GM23338 (cell line): ENCODE results near the gene RNF157. TPM values are rescaled to one million over a fixed set of nuclear protein-coding genes. Genes with fewer than 3 reads are reported as not detected.

Experiments used
- ATAC-seq: fragments of 200-7000 bp; cut with Tn5 transposase; 3 replicates; pipeline ENCODE4 v1.9.1; 2020
- DNase-seq: peaks from one replicate; pipeline ENCODE4 v3.0.0-alpha.2; 2015; ENCODE audit warnings: low spot score
- H2AFZ ChIP-seq: fragments of 200-600 bp; sonication (generic); 2 replicates; pipeline ENCODE4 v1.8.0; 2016; ENCODE audit warnings: antibody characterized with exemption, mild to moderate bottlenecking, moderate library complexity
- H3F3A ChIP-seq: fragments of 200-600 bp; sonication (generic); replicated peaks from 2 replicates; pipeline ENCODE4 v1.8.0; 2017; ENCODE audit warnings: antibody characterized with exemption, mixed run types, low read depth
- H3K27ac ChIP-seq: fragments of 200-600 bp; sonication (generic); 2 replicates; pipeline ENCODE4 v1.6.1; 2016; ENCODE audit warnings: low read depth
- H3K27me3 ChIP-seq: fragments of 200-600 bp; sonication (generic); 2 replicates; pipeline ENCODE4 v1.8.0; 2016; ENCODE audit warnings: mild to moderate bottlenecking, mixed run types, moderate library complexity; ENCODE audit not compliant: insufficient read depth
- H3K36me3 ChIP-seq: fragments of 200-600 bp; sonication (generic); 2 replicates; pipeline ENCODE4 v1.8.0; 2016; ENCODE audit warnings: mild to moderate bottlenecking; ENCODE audit not compliant: insufficient read depth
- H3K4me1 ChIP-seq: fragments of 200-600 bp; sonication (generic); 2 replicates; pipeline ENCODE4 v1.8.0; 2016; ENCODE audit warnings: mild to moderate bottlenecking, moderate library complexity; ENCODE audit not compliant: insufficient read depth
- H3K4me2 ChIP-seq: fragments of 200-600 bp; sonication (generic); 2 replicates; pipeline ENCODE4 v1.7.1; 2017; ENCODE audit warnings: mixed run types
- H3K4me3 ChIP-seq: fragments of 200-600 bp; sonication (generic); 2 replicates; pipeline ENCODE4 v1.6.1; 2016; ENCODE audit warnings: mixed run types
- H3K79me2 ChIP-seq: fragments of 200-600 bp; sonication (generic); replicated peaks from 2 replicates; pipeline ENCODE4 v1.8.0; 2017; ENCODE audit warnings: mild to moderate bottlenecking; ENCODE audit not compliant: insufficient read depth
- H3K9me2 ChIP-seq: fragments of 200-600 bp; sonication (generic); 2 replicates; pipeline ENCODE4 v1.8.0; 2017; ENCODE audit not compliant: insufficient read depth
- H4K20me1 ChIP-seq: fragments of 200-600 bp; sonication (generic); replicated peaks from 2 replicates; pipeline ENCODE4 v1.8.0; 2017; ENCODE audit warnings: mild to moderate bottlenecking; ENCODE audit not compliant: insufficient read depth
- H3K27ac Mint-ChIP-seq: 2 replicates; pipeline ENCODE4 v1.8.0; 2020; ENCODE audit warnings: inconsistent platforms, mild to moderate bottlenecking, moderate library complexity, mixed read lengths
- H3K27me3 Mint-ChIP-seq: 3 replicates; pipeline ENCODE4 v1.8.0; 2022; ENCODE audit warnings: low read depth, mild to moderate bottlenecking, moderate library complexity, mixed read lengths, inconsistent platforms; ENCODE audit not compliant: insufficient read depth, poor library complexity
- H3K36me3 Mint-ChIP-seq: 3 replicates; pipeline ENCODE4 v1.8.0; 2021; ENCODE audit warnings: low read depth, mild to moderate bottlenecking, inconsistent platforms, moderate library complexity, mixed read lengths
- H3K4me1 Mint-ChIP-seq: 3 replicates; pipeline ENCODE4 v1.8.0; 2020; ENCODE audit warnings: mild to moderate bottlenecking, inconsistent platforms, mixed read lengths
- H3K4me3 Mint-ChIP-seq: 3 replicates; pipeline ENCODE4 v1.8.0; 2021; ENCODE audit warnings: moderate library complexity, mild to moderate bottlenecking, inconsistent platforms, mixed read lengths
- H3K9me3 Mint-ChIP-seq: 3 replicates; pipeline ENCODE4 v1.8.0; 2020; ENCODE audit warnings: moderate library complexity, mild to moderate bottlenecking, inconsistent platforms, mixed read lengths
- CTCF ChIP-seq, 2 experiments: fragments of 200-600 bp in 1 of 2; sonication (generic) in 1 of 2; conservative IDR thresholded peaks; 2 replicates each; pipeline versions ENCODE4 v1.5.1 to v1.6.1; 2016 to 2017; ENCODE audit warnings: antibody characterized with exemption in 2 of 2, low read depth in 2 of 2, mild to moderate bottlenecking in 2 of 2, moderate library complexity in 1 of 2
- ETS1 ChIP-seq: IDR thresholded peaks from 2 replicates; pipeline ENCODE4 v1.6.1; 2016; ENCODE audit warnings: antibody characterized with exemption
- JUNB ChIP-seq: IDR thresholded peaks from one replicate; pipeline ENCODE4 v1.6.1; 2016; ENCODE audit warnings: antibody characterized with exemption; ENCODE audit not compliant: unreplicated experiment
- ZNF462 ChIP-seq: fragments of 250-450 bp; sonication (Bioruptor Pico); IDR thresholded peaks from 2 replicates; pipeline ENCODE4 v1.5.0; 2020; ENCODE audit warnings: mild to moderate bottlenecking, moderate library complexity
- polyA plus RNA-seq: library from polyadenylated mRNA; unstranded; fragments of >200 nt; fragmentation: Nextera tagmentation; extraction: Ambion mirVana; gene quantifications from 2 replicates; pipeline ENCODE4 v1.2.1, GENCODE V29; 2016
- total RNA-seq: library from RNA; depleted of rRNA; stranded (reverse); fragments of >200 nt; shearing (Covaris generic); gene quantifications from 2 replicates; pipeline ENCODE4 v1.2.3, GENCODE V29; 2014

Gene RNF157
- total and polyA plus RNA-seq, 2 experiments from 2014 or later = 7.8 to 11.7 TPM

GRCh38 chr17:76132574-76133338 lies 107.5 kb downstream of the RNF157 start:
- H3K27me3 Mint-ChIP-seq = peaks cover 49% of the 10 kb centered on the region
- no peak overlapping the region for H2AFZ ChIP-seq
- H3K9me3 Mint-ChIP-seq = no peaks in the 10 kb centered on the region; the same call in 2 of the 3 replicates
- ATAC-seq (peak; percentile 33), DNase-seq (peak; percentile 89)
- H3K9me2 ChIP-seq = no peaks in the 10 kb centered on the region
- no peaks in the 10 kb centered on the region for H3K36me3 Mint-ChIP-seq
- H4K20me1 ChIP-seq = no peaks in the 10 kb centered on the region
- peak overlapping the region; percentile 85 for H3K4me3 ChIP-seq
- no peak overlapping the region for H3K27ac Mint-ChIP-seq
- peaks cover 19% of the 10 kb centered on the region for H3F3A ChIP-seq
- H3K36me3 ChIP-seq = no peaks in the 10 kb centered on the region
- H3K4me3 Mint-ChIP-seq = peak overlapping the region; percentile 25
- peaks cover 53% of the 10 kb centered on the region for H3K4me1 Mint-ChIP-seq
- H3K4me2 ChIP-seq = peak overlapping the region; percentile 91
- H3K27ac ChIP-seq = peak overlapping the region; percentile 87
- H3K4me1 ChIP-seq = peaks cover 69% of the 10 kb centered on the region
- TF ChIP-seq JUNB (no peak), CTCF (conservative IDR thresholded peaks at IDR 0.05; ENCODE audit: low read depth in 2 of 2) (peak in 1 of 2 experiments; percentile 21; a peak in 1 of 4 replicates), ZNF462 (CRISPR knock-in tag) (peak; percentile 44; the same call in 1 of the 2 replicates), ETS1 (peak; percentile 69; the same call in 1 of the 2 replicates)
- peaks cover 62% of the 10 kb centered on the region for H3K27me3 ChIP-seq
- H3K79me2 ChIP-seq = no peaks in the 10 kb centered on the region
